Mononuclear cell (primary cell): ENCODE data around the gene PIP5K1B. TPM values are rescaled to one million over a fixed set of nuclear protein-coding genes. Genes with fewer than 3 reads are reported as not detected.

Experiments
- H3K27me3 ChIP-seq: 2 replicates; pipeline ENCODE4 v1.6.0; 2011; ENCODE audit warnings: low read length, control low read depth; ENCODE audit not compliant: insufficient read depth
- H3K4me1 ChIP-seq: 2 replicates; pipeline ENCODE4 v1.5.1; 2011; ENCODE audit warnings: mild to moderate bottlenecking, low read length, control low read depth; ENCODE audit not compliant: insufficient read depth
- H3K4me3 ChIP-seq: 2 replicates; pipeline ENCODE4 v1.5.1; 2011; ENCODE audit warnings: mild to moderate bottlenecking, low read length, moderate library complexity
- H3K9me3 ChIP-seq: 2 replicates; pipeline ENCODE4 v1.5.1; 2011; ENCODE audit warnings: low read depth, mild to moderate bottlenecking, control low read depth, low read length
- total RNA-seq: library from RNA; depleted of rRNA; stranded (reverse); fragments of >200 nt; gene quantifications from one replicate; pipeline ENCODE4 v1.2.3, GENCODE V29; 2012

PIP5K1B gene
- total RNA-seq, 1 donor: 1.5 TPM

DNA sequence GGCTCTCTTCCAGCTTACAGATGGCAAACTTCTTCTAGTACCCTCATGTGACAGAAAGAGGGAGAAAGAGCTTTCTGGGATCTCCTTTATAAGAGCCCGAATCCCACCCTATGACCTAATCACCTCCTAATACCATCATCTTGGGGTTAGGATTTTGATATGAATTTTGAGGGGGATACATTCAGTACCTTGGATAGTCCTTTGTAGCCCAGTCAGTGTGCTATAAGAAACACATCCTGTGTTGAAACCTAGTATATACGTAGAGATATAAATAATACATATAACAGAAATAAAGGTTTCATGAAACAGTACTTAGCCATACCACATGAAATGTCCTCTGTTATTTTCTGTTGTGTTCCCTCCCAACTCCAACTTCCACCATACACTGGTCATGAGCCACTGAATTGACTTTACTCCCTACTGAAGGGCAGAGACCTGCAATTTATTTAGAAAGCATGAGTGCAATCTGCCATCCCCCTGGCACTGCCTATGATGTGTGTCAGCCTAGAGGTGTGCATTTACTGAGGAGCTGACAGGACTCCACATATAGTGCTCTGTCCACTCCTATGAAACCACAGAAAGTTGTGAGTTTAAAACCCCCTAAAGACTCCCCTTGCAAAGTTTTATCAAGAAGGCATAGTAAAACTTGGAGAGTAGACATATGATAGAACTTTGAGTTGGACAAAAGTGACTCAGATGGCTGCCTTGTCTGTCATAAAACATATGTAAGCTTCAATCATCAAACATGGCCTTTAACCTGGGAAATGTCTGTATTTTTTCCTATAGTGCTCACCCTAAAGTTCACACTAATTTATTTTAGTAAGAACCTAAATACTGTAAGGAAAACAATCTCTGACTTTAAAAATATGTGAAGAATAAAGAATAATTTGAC is 12.8 kb downstream of the PIP5K1B start:
- no peaks in the 10 kb centered on the region for H3K27me3 ChIP-seq
- H3K4me1 ChIP-seq: peaks cover 9% of the 10 kb centered on the region
- H3K4me3 ChIP-seq: no peak overlapping the region
- no peaks in the 10 kb centered on the region for H3K9me3 ChIP-seq

DNA sequence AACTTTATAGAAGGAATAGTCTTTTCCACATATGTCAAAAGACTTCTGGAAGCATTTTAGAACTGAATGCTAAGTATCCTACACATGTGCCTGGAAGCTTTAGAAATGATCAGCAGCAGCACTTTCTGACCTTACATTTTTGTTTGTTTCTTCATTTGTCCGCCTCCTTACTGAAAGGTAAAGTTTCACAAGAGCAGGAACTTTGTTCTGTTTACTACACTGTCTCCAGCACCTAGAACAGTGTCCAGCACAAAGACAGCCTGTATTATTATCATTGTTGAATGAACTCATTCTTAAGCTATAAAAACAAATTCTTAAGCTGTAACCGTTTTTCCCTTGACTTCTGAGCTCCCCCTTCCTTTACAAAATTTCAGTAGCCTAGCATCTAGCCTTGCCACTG is 14.8 kb downstream of the PIP5K1B start:
- H3K4me1 ChIP-seq: peaks cover 9% of the 10 kb centered on the region
- no peak overlapping the region for H3K4me3 ChIP-seq
- no peaks in the 10 kb centered on the region for H3K27me3 ChIP-seq
- no peaks in the 10 kb centered on the region for H3K9me3 ChIP-seq

DNA sequence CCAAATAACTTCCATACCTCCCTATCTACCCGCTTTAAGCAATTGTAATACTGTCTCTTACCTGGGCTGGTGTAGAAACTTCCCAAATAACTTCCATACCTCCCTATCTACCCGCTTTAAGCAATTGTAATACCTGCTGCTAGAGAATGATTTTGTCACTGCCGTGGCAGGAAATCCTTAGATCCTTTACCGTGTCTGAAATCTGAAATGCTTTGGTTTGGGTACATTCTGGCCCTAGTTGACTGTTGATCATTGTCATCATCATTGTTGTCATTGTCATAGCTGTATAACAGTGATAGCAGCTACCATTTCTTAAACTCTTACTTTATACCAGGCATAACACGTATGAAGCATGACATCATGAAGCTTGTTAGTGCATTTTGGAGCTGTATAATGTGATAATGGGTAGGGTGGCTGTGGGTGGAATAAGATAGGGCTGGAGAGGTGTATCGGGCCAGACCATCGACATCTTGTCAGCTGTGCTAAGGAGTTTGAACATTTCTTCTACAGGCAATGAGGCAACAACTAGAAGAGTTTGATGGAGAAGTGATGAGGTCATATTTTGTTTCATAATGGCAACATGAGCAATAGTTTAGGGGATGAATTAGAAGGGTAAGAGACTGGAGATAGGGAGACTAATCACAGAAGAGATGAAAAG is 15.7 kb downstream of the PIP5K1B start:
- Histone ChIP-seq H3K9me3 (no peaks in the 10 kb centered on the region), H3K4me3 (no peak overlapping the region), H3K27me3 (no peaks in the 10 kb centered on the region), H3K4me1 (peaks cover 9% of the 10 kb centered on the region)

DNA sequence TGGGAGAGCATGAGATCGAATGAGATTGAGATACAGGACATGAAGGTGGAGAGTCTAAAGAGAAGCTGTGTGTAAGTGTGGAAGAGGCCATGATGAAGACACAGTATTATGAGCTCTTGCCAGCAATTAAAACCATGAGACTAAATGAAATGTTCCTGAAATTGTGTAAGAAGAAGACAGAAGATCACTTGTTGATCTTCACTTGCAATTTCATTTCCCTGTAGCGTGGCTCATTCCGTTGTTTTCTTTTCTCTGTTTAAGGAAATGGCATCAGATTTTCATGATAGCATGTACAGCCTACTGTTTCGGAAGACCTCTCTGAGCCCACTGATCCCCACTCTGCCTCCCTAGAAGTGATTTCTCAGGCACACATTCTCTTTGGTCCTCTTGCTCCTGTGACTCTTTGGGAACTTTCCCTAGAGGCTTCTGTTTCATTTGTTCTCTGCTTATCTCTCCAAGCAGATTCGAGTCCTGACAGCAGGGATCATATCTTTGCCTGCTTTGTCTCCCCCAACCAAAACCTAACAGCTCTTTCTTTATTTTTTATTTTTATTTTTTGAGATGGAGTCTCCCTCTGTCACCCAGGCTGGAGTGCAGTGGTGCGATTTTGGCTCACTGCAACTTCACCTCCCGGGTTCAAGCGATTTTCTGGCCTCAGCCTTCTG is 16.8 kb downstream of the PIP5K1B start:
- Histone ChIP-seq H3K27me3 (no peaks in the 10 kb centered on the region), H3K4me1 (peaks cover 9% of the 10 kb centered on the region), H3K9me3 (no peaks in the 10 kb centered on the region), H3K4me3 (no peak overlapping the region)

DNA sequence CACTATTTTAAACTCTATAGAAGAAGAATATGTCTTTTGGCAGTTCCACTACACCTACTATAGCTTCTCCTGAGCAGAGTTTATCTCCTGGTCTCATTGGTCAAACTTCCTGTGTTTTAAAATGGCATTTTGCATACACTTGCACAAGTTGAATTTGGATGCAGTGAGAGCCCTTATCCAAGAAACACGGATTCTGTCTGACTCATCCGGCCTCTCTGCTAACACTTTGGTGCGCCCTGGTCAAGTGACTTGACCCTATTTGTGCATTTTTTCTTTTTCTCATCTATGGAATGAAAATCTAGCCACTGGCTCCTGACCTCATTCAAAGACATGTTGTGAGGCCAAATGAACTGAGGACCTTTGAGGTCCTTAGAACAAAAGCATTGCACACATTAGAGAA is 20.0 kb downstream of the PIP5K1B start:
- no peaks in the 10 kb centered on the region for H3K9me3 ChIP-seq
- H3K4me1 ChIP-seq: peaks cover 9% of the 10 kb centered on the region
- H3K27me3 ChIP-seq: no peaks in the 10 kb centered on the region
- H3K4me3 ChIP-seq: no peak overlapping the region

DNA sequence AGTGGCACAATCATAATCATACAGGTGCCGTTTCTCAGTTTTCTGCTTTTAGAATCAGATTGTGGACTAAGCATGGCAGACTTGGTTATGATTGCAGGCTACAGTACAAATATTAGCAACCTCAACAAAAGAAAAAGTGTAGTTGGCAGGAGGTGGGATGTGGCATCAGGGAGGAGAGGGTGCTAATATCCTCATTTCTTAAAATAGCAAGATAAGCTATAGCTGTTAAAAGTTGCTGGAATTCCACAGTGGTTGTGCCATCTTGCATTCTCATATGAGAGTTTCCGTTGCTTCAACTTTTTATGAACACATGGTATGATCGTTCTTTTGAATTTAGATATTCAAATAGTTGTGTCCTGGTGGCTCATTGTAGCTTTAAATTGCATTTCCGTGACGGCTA is 21.4 kb downstream of the PIP5K1B start:
- Histone ChIP-seq H3K27me3 (no peaks in the 10 kb centered on the region), H3K4me1 (peaks cover 5% of the 10 kb centered on the region), H3K9me3 (no peaks in the 10 kb centered on the region), H3K4me3 (no peak overlapping the region)

DNA sequence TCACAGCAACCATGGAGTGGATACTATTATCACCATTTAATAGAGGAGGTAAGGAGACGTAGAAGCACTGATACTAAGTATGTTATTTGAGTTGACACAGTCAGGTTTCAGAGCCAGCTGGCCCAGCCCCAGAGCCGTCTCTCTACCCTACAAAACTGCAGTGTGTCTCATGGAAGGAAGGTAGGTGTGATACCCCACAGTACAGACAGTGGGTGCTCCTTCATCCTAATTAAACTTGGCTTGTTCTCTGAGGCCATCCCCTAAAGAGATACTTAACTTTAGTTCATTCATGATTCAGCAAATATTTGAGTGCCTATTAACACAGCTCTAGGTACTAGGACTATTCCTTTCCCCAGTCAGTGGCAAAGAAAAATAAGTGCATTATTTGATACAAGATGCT is 22.6 kb downstream of the PIP5K1B start:
- Histone ChIP-seq H3K4me1 (no peaks in the 10 kb centered on the region), H3K27me3 (no peaks in the 10 kb centered on the region), H3K9me3 (no peaks in the 10 kb centered on the region), H3K4me3 (no peak overlapping the region)

DNA sequence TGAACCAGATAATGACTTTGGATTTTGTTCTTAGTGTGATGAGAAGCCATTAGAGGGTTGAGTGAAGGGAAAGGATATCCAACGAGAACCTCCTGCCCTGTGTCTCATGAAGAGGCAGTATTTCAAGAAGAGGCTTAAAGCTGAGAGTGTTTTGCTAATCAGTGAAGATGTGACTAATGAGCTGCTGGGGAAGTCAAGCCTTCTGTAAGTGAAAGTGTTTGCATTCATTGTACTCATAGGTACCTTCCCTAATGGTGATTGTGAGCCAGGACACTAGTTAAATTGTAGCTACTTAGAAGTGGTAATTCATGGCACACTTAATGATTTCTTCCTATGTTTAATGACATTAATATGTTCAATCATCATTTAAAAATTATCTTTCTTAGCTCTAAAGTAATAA is 23.7 kb downstream of the PIP5K1B start:
- Histone ChIP-seq H3K4me1 (no peaks in the 10 kb centered on the region), H3K4me3 (no peak overlapping the region), H3K9me3 (no peaks in the 10 kb centered on the region), H3K27me3 (no peaks in the 10 kb centered on the region)

DNA sequence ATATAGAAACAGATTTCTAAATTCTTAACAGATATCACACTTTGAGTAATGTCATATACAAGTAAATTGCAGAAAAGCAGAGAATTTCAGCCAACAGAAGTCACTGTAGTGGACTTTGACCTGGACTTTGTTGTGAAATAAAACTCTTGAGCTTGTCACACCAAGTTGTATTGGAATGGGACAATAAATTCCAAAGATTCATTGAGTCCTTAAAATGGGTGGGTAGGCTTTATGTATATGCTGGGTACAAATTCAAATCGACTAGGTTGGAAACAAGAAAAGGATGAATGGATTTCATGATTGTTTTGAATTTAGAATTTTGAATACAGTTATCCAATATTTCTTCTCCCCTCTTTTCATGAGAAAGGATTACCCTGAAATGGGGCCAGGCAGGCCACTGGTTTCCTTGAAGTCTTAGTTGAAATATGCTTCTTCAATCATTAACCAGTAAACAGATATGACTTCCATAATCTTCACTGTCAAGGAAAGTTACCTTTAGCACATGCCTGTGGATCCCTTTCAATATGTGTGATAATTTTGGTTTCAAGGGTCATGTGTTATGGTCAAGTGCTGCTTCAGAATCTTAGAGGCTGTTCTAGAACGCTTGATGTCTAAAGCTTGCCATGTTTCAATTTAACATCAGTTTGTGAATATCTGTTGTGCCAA is 25.7 kb downstream of the PIP5K1B start:
- Histone ChIP-seq H3K27me3 (no peaks in the 10 kb centered on the region), H3K4me1 (no peaks in the 10 kb centered on the region), H3K9me3 (no peaks in the 10 kb centered on the region), H3K4me3 (no peak overlapping the region)

DNA sequence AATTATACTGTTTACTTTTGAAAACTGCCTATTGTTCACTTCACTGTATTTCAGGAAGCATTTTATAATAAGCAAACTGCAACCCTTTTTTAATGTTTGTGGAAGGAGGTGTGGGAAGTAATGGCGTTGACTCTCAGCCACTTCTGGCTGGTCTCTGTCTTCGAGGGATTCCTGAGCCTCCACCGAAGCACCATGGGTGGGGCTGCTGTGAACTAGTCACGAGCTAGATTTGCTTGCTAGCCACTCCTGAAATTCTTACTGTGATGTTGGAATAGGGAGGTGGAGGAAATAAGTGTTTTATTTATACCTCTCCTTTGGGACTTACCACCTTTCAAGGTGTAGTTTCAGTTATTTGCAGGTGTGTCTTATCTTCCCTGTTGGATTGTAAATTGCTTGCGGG is 26.8 kb downstream of the PIP5K1B start:
- Histone ChIP-seq H3K4me1 (no peaks in the 10 kb centered on the region), H3K4me3 (no peak overlapping the region), H3K9me3 (no peaks in the 10 kb centered on the region), H3K27me3 (no peaks in the 10 kb centered on the region)

DNA sequence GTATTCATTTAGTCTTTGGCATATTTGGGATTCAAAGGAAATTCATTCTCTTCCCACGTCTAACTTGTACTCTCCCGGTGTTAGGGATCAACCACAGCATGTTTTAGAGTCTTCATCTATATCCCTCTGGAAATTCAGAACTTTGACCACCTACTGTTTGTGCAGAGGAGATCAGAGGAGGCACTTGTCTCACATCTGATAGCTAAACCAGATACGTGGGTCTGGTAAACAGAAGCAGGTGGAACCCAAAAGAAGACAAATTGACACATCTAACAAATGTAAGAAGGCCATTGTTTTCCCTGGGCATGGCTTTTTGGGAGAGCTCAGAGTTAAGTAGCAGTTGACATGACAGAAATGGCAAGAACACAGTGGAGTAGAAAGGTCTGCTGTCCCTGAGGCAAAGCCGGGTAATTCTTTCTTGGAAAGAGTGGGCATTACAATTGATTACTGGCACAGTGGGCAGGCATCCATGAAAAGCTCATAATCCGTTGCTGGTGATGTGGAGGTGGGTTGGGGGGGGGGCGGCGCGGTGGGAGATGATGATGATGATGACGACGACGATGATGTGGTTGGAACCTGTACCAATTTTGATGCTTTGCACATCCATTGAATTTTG is 27.5 kb downstream of the PIP5K1B start:
- Histone ChIP-seq H3K27me3 (no peaks in the 10 kb centered on the region), H3K4me3 (no peak overlapping the region), H3K4me1 (no peaks in the 10 kb centered on the region), H3K9me3 (no peaks in the 10 kb centered on the region)

DNA sequence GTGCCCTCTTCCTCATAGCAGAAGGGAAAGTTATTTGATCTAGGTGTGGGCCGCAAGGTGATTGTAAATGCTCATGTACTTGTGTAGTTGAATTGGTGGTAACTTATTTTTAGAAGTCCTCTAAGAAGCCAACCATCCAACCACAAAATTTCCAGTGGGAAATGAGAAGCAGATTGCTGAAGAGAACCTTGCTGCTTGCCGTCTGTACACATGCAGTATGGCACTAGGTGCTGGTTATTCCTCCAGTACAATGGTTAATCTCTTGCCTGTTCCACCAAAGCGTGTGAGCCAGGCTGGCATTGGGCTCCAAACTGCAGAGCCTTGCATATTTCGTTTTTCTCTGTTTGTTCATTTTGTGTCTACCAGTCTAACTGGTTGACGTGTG is 28.0 kb downstream of the PIP5K1B start:
- Histone ChIP-seq H3K9me3 (no peaks in the 10 kb centered on the region), H3K4me3 (no peak overlapping the region), H3K4me1 (no peaks in the 10 kb centered on the region), H3K27me3 (no peaks in the 10 kb centered on the region)

DNA sequence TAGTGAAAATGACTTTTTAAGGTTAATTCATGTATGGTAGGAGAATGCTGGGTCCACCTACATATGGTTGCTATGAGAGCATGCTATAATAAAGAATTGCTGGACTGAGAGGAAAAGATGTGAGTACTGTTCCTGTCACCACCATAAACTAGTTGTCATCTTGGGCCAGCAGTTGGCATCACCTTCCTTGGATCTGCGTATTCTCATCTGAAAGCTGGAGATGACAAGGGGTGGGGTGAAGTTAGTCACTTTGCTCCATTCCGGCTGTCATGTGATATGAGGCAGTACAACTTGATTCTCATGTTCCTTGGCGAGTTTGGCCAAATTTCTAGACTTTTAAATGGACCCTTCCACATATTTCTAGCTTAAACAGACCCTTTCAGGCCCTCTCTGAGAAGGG is 33.3 kb downstream of the PIP5K1B start:
- Histone ChIP-seq H3K4me1 (peaks cover 5% of the 10 kb centered on the region), H3K9me3 (no peaks in the 10 kb centered on the region), H3K27me3 (no peaks in the 10 kb centered on the region), H3K4me3 (no peak overlapping the region)

DNA sequence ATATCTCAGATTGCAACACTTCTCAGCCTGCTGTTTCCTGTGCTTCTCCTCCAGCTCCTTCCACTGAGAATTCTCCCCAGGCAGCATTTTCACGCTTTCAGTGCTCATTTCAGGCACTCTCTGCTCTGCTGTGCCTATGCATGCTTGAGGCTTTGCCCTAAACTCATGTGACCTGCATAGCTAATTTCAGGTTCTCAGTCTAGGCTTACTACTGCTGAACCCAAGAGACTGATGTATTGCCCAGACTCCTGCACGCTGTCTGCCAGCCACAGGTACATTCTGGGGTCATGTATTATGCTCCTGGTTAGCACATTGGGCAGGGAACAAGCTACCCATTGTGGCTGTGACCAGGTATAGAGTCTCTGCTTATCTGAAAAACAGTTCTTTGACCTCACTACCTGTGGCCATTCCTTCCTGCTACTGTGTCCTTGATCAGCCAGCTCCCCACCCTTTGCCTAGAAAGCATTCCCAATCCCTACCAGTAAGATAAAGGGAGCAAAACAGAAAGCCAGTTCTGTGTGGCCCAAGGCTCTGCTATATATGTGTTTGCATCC is 34.7 kb downstream of the PIP5K1B start:
- H3K9me3 ChIP-seq: no peaks in the 10 kb centered on the region
- no peak overlapping the region for H3K4me3 ChIP-seq
- peaks cover 5% of the 10 kb centered on the region for H3K4me1 ChIP-seq
- no peaks in the 10 kb centered on the region for H3K27me3 ChIP-seq
